Endothelial cell of umbilical vein (primary cell): ENCODE measurements around the gene ARHGEF10L. TPM values are rescaled to one million over a fixed set of nuclear protein-coding genes. Genes with fewer than 3 reads are reported as not detected.

ENCODE experiments used
- BruUV-seq: library from RNA; stranded (reverse); fragments of 400-500 nt; replicated peaks from 2 replicates; lab custom pipeline; 2021; lab: Mats Ljungman, UMichigan
- CTCF ChIA-PET: fragments of 300-600, 350-600 bp; sonication (Branson Sonifier 250); formaldehyde crosslinking; loops from one replicate; lab custom pipeline; 2021; ENCODE audit warnings: antibody characterized with exemption, inconsistent platforms; lab: Charles Lee
- POLR2A ChIA-PET: fragments of 300-600, 350-600 bp; sonication (Branson Sonifier 250); formaldehyde crosslinking; loops from one replicate; lab custom pipeline; 2021; ENCODE audit warnings: antibody characterized with exemption, inconsistent platforms; lab: Charles Lee
- DNase-seq: peaks from one replicate; pipeline ENCODE4 v3.0.0-alpha.2; 2011; ENCODE audit warnings: low read depth, low spot score
- FAIRE-seq: peaks from 2 replicates; lab custom pipeline; 2011; peaks lifted over from hg19 to GRCh38; lab: Jason Lieb, UNC
- H2AFZ ChIP-seq: 2 replicates; pipeline ENCODE4 v1.6.0; 2012; ENCODE audit warnings: low read depth, low read length, control low read depth, inconsistent platforms
- H3K27ac ChIP-seq: 2 replicates; pipeline ENCODE4 v1.5.1; 2011; ENCODE audit warnings: low read depth, mild to moderate bottlenecking, control low read depth, low read length, moderate library complexity; ENCODE audit not compliant: insufficient read depth
- H3K27me3 ChIP-seq, 2 experiments: 2 replicates each; pipeline versions ENCODE4 v1.6.0 to v1.6.1; 2011; ENCODE audit warnings: low read length in 2 of 2, mixed read lengths in 1 of 2; ENCODE audit not compliant: control insufficient read depth in 2 of 2, insufficient read depth in 2 of 2
- H3K36me3 ChIP-seq, 2 experiments: 2 replicates in 1 of 2; 3 replicates in 1 of 2; pipeline ENCODE4 v1.5.1; 2011; ENCODE audit warnings: low read length in 2 of 2, mild to moderate bottlenecking in 1 of 2, moderate library complexity in 1 of 2; ENCODE audit not compliant: control insufficient read depth in 2 of 2, insufficient read depth in 2 of 2; ENCODE audit errors: extremely low read depth in 1 of 2
- H3K4me1 ChIP-seq: 3 replicates; pipeline ENCODE4 v1.5.1; 2011; ENCODE audit warnings: mild to moderate bottlenecking, low read length; ENCODE audit not compliant: control insufficient read depth, insufficient read depth; ENCODE audit errors: extremely low read depth
- H3K4me2 ChIP-seq: 2 replicates; pipeline ENCODE4 v1.6.1; 2011; ENCODE audit warnings: low read length, control low read depth, mixed read lengths; ENCODE audit not compliant: insufficient read depth
- H3K4me3 ChIP-seq, 3 experiments: fragments of 200-600 bp in 1 of 3; sonication (generic), shearing (Covaris generic) in 1 of 3; replicated peaks in 1 of 3; 2 replicates each; pipeline ENCODE4 v1.5.1; 2011 to 2016; ENCODE audit warnings: control low read depth in 3 of 3, low read length in 3 of 3, mild to moderate bottlenecking in 2 of 3, inconsistent platforms in 1 of 3, low read depth in 1 of 3, moderate library complexity in 1 of 3; ENCODE audit not compliant: insufficient read depth in 1 of 3
- H3K79me2 ChIP-seq: 2 replicates; pipeline ENCODE4 v1.6.0; 2012; ENCODE audit warnings: low read length, inconsistent platforms; ENCODE audit not compliant: control insufficient read depth, insufficient read depth
- H3K9ac ChIP-seq: replicated peaks from 2 replicates; pipeline ENCODE3; 2011; ENCODE audit warnings: low read length, control low read depth; ENCODE audit not compliant: insufficient read depth; ENCODE audit errors: extremely low read depth
- H3K9me1 ChIP-seq: replicated peaks from 3 replicates; pipeline ENCODE4 v1.6.0; 2011; ENCODE audit warnings: mild to moderate bottlenecking, low read length; ENCODE audit not compliant: control insufficient read depth, insufficient read depth; ENCODE audit errors: extremely low read depth
- H3K9me3 ChIP-seq: replicated peaks from 2 replicates; pipeline ENCODE4 v1.5.1; 2012; ENCODE audit warnings: low read length, inconsistent platforms; ENCODE audit not compliant: control insufficient read depth, insufficient read depth
- H4K20me1 ChIP-seq: replicated peaks from 2 replicates; pipeline ENCODE3; 2011; ENCODE audit warnings: mild to moderate bottlenecking, low read length; ENCODE audit not compliant: control insufficient read depth, insufficient read depth; ENCODE audit errors: extremely low read depth
- CTCF ChIP-seq, 2 donors: IDR thresholded peaks; 1 replicate in 1 of 2; 2 replicates in 1 of 2; pipeline ENCODE4 v1.5.1; 2011; ENCODE audit warnings: low read length in 2 of 2, mild to moderate bottlenecking in 2 of 2, moderate library complexity in 2 of 2, control low read depth in 1 of 2, inconsistent platforms in 1 of 2, low read depth in 1 of 2; ENCODE audit not compliant: insufficient read depth in 1 of 2; ENCODE audit errors: extremely low read depth in 1 of 2
- EZH2 ChIP-seq: IDR thresholded peaks from 2 replicates; pipeline ENCODE4 v1.6.1; 2012; ENCODE audit warnings: borderline replicate concordance, low read depth, mild to moderate bottlenecking, moderate library complexity, low read length, inconsistent platforms; ENCODE audit not compliant: severe bottlenecking
- FOS ChIP-seq: IDR thresholded peaks from 2 replicates; pipeline ENCODE4 v1.6.1; 2011; ENCODE audit warnings: mild to moderate bottlenecking, low read length, moderate library complexity, borderline replicate concordance; ENCODE audit not compliant: insufficient read depth
- GATA2 ChIP-seq: IDR thresholded peaks from 2 replicates; pipeline ENCODE4 v1.7.0; 2011; ENCODE audit warnings: low read depth, mild to moderate bottlenecking, moderate library complexity, mixed read lengths, low read length; ENCODE audit not compliant: insufficient read length, insufficient read depth
- JUN ChIP-seq: IDR thresholded peaks from 2 replicates; pipeline ENCODE4 v1.6.1; 2011; ENCODE audit warnings: borderline replicate concordance, low read depth; ENCODE audit not compliant: insufficient read length, insufficient read depth
- MAX ChIP-seq: IDR thresholded peaks from 2 replicates; pipeline ENCODE4 v1.6.1; 2011; ENCODE audit not compliant: insufficient read depth, insufficient read length
- MYC ChIP-seq: IDR thresholded peaks from one replicate; pipeline ENCODE4 v1.6.1; 2011; ENCODE audit warnings: mild to moderate bottlenecking, low read depth, low read length
- POLR2A ChIP-seq: IDR thresholded peaks from 2 replicates; pipeline ENCODE4 v1.6.1; 2012; ENCODE audit warnings: low read depth, mild to moderate bottlenecking, control low read depth, low read length
- POLR2AphosphoS5 ChIP-seq: IDR thresholded peaks from 2 replicates; pipeline ENCODE4 v1.6.1; 2012; ENCODE audit warnings: low read depth, mild to moderate bottlenecking, control low read depth, low read length, moderate library complexity; ENCODE audit not compliant: insufficient read depth
- dilution Hi-C: fragments of 300-500 bp; cut with MboI; formaldehyde crosslinking; loops from one replicate; pipeline ENCODE4 v1.15.0; 2019; ENCODE audit warnings: low sequenced_read_pairs; ENCODE audit not compliant: extremely low pct_ligation_motif_present
- intact Hi-C: fragments of 100-400 bp; cut with micrococcal nuclease; formaldehyde crosslinking; loops from one replicate; pipeline ENCODE4 v1.10.0; 2022
- polyA plus RNA-seq, 4 experiments: library from polyadenylated mRNA; depleted of rRNA in 3 of 4; stranded (reverse) in 3 of 4; unstranded in 1 of 4; fragments of >200 nt; gene quantifications; 2 replicates each; pipeline versions ENCODE4 v1.2.1 to v1.2.3, GENCODE V29; 2011 to 2012; ENCODE audit warnings: missing spikeins in 1 of 4
- total RNA-seq: library from RNA; stranded (reverse); gene quantifications from 2 replicates; pipeline ENCODE4 v1.2.3, GENCODE V29; 2021

Gene ARHGEF10L
- total and polyA plus RNA-seq, 2 donors (not counting 3 experiments of a cell fraction or from before 2014, with no cell fraction given): 1.9 to 5.2 TPM

GRCh38 chr1:17576519-17576853 is 37.0 kb downstream of the ARHGEF10L start:
- H3K4me3 ChIP-seq: no peak overlapping the region
- CTCF ChIA-PET: interaction anchor here (0.8 kb wide), 1 partner anchor 31 kb away, joined by 3 read pairs; no protein-coding TSS in a partner anchor
- TF ChIP-seq POLR2AphosphoS5 (no peak), CTCF (IDR thresholded peaks at IDR 0.05; ENCODE audit: extremely low read depth in 1 of 2, insufficient read depth in 1 of 2, low read depth in 1 of 2, low read length in 2 of 2) (no peak), FOS (no peak), POLR2A (no peak), GATA2 (no peak), JUN (no peak), MAX (no peak), EZH2 (no peak), MYC (no peak)
- H3K9me1 ChIP-seq: no peaks in the 10 kb centered on the region
- no peaks in the 10 kb centered on the region for H3K79me2 ChIP-seq
- FAIRE-seq: no peak
- intact Hi-C loops: no loop called here
- no peak overlapping the region for H2AFZ ChIP-seq
- no peak overlapping the region for H3K9ac ChIP-seq
- BruUV-seq: no TSS peak
- H3K4me2 ChIP-seq: no peak overlapping the region
- H3K9me3 ChIP-seq: no peaks in the 10 kb centered on the region
- POLR2A ChIA-PET: no interaction called here
- H3K36me3 ChIP-seq: no peaks in the 10 kb centered on the region
- H3K27ac ChIP-seq: no peak overlapping the region
- no peaks in the 10 kb centered on the region for H3K4me1 ChIP-seq
- H3K27me3 ChIP-seq: no peaks in the 10 kb centered on the region
- H4K20me1 ChIP-seq: no peaks in the 10 kb centered on the region
- dilution Hi-C loops: no loop called here
- DNase-seq: no peak
